GM12892 (cell line): ENCODE measurements around the gene KIF18B.

ENCODE experiments used
- POLR2AphosphoS5 ChIP-seq: IDR thresholded peaks from 2 replicates; pipeline ENCODE4 v1.6.1; 2011; ENCODE audit warnings: low read depth, low read length, control low read depth
- TAF1 ChIP-seq: IDR thresholded peaks from 2 replicates; pipeline ENCODE4 v1.6.1; 2011; ENCODE audit warnings: low read depth, mild to moderate bottlenecking, control low read depth, low read length, borderline replicate concordance

- TF ChIP-seq POLR2AphosphoS5 (no peak), TAF1 (no peak)
Measured at GRCh38 chr17:44915862-44916780, 31.5 kb downstream of the KIF18B start.
